Nephron progenitor cell (in vitro differentiated cells): Measurements from ENCODE around the gene CDS1.
A peak's percentile ranks its signal among the peaks of the same experiment; 100 is the strongest.
"Not testable (repeated sequence)": the region's sequence is repeated elsewhere in the genome, so short reads cannot be mapped to it uniquely, and the experiment has no call there.

ENCODE experiments used
- DNase-seq: peaks from one replicate; pipeline ENCODE4 v3.0.0; 2021
- H3K27ac Mint-ChIP-seq: 2 replicates; pipeline ENCODE4 v1.8.0; 2021; ENCODE audit warnings: mild to moderate bottlenecking, moderate library complexity, mixed read lengths
- H3K27me3 Mint-ChIP-seq: 2 replicates; pipeline ENCODE4 v1.8.0; 2021; ENCODE audit warnings: mild to moderate bottlenecking, low read depth, mixed read lengths; ENCODE audit not compliant: poor library complexity
- H3K36me3 Mint-ChIP-seq: 2 replicates; pipeline ENCODE4 v1.8.0; 2021; ENCODE audit warnings: low read depth, mixed read lengths
- H3K4me1 Mint-ChIP-seq: 2 replicates; pipeline ENCODE4 v1.8.0; 2021; ENCODE audit warnings: mixed read lengths
- H3K4me3 Mint-ChIP-seq: 2 replicates; pipeline ENCODE4 v1.8.0; 2021; ENCODE audit warnings: mild to moderate bottlenecking, moderate library complexity, mixed read lengths
- H3K9me3 Mint-ChIP-seq: 2 replicates; pipeline ENCODE4 v1.8.0; 2021; ENCODE audit warnings: mild to moderate bottlenecking, moderate library complexity, mixed read lengths
- TF ChIP-seq, protein P1 (sequence below): fragments of 200-600 bp; sonication (generic); IDR thresholded peaks from 2 replicates; pipeline ENCODE4 v1.5.0; 2021; ENCODE audit warnings: antibody characterized with exemption

Gene CDS1

DNA sequence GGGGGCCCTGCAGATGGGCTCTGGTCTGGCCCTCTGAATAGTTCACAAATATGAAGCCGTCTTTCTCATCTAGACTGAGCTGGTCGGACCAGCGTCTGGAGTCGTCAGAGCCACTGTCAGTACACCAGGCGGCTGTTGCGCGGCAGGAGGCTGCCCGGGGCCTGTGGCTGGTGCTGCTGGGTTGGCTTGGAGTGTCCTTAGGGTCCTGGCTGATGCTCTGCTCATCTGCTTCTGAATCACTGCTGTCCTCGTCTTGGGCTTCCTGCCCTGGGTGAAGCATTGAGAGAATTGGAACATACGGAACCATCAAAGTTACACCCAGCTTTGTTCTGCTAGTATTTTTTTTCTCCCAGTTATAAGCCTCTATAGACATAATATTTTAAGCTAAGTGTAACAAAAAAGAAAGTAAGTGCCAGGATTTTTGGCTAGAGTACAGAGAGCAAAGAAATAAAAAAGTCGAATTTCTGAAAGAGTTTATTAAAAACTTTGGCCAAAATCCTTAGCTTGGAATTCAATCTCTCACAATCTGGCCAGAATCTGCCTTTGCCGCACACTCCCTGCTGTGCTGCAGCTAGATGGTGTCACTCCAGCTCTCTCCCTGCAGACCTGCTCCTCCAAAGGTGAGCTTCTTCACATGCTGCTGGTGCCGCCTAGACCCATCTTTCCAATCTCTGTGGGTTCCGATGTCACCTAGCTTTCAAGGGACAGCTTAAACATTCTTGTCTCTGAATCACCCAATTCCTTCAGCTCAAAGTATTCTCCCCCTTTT lies 96.2 kb downstream of the CDS1 start:
- no peak overlapping the region for H3K4me3 Mint-ChIP-seq
- no peaks in the 10 kb centered on the region for H3K27me3 Mint-ChIP-seq
- DNase-seq = no peak
- H3K36me3 Mint-ChIP-seq = peaks cover 82% of the 10 kb centered on the region
- H3K27ac Mint-ChIP-seq = no peak overlapping the region
- TF ChIP-seq, protein P1, sequence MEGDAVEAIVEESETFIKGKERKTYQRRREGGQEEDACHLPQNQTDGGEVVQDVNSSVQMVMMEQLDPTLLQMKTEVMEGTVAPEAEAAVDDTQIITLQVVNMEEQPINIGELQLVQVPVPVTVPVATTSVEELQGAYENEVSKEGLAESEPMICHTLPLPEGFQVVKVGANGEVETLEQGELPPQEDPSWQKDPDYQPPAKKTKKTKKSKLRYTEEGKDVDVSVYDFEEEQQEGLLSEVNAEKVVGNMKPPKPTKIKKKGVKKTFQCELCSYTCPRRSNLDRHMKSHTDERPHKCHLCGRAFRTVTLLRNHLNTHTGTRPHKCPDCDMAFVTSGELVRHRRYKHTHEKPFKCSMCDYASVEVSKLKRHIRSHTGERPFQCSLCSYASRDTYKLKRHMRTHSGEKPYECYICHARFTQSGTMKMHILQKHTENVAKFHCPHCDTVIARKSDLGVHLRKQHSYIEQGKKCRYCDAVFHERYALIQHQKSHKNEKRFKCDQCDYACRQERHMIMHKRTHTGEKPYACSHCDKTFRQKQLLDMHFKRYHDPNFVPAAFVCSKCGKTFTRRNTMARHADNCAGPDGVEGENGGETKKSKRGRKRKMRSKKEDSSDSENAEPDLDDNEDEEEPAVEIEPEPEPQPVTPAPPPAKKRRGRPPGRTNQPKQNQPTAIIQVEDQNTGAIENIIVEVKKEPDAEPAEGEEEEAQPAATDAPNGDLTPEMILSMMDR = no peak
- H3K4me1 Mint-ChIP-seq = peaks cover 12% of the 10 kb centered on the region
- H3K9me3 Mint-ChIP-seq = no peaks in the 10 kb centered on the region

DNA sequence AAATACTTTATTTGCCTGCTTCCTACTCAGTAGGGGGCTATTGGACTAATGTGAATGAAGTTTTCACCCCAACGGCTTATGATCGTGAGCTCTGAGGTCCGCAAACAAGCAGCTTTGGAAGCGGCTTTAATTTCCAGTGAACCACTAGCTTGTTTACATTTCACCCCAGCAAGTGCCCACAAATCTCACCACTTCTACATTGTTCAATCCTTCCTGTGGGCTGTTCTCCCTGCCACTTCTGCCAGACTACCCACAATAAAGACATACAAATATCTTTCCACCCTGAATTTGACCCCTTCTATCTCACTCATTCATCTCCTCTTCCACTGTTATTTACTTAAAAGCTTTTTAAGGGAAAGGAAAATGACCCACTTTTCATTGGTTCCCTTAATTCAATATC lies 98.0 kb downstream of the CDS1 start:
- no peak for DNase-seq
- peaks cover 83% of the 10 kb centered on the region for H3K36me3 Mint-ChIP-seq
- H3K4me3 Mint-ChIP-seq = no peak overlapping the region
- H3K4me1 Mint-ChIP-seq = peaks cover 12% of the 10 kb centered on the region
- TF ChIP-seq, protein P1 = no peak
- H3K9me3 Mint-ChIP-seq = no peaks in the 10 kb centered on the region
- no peak overlapping the region for H3K27ac Mint-ChIP-seq
- no peaks in the 10 kb centered on the region for H3K27me3 Mint-ChIP-seq

DNA sequence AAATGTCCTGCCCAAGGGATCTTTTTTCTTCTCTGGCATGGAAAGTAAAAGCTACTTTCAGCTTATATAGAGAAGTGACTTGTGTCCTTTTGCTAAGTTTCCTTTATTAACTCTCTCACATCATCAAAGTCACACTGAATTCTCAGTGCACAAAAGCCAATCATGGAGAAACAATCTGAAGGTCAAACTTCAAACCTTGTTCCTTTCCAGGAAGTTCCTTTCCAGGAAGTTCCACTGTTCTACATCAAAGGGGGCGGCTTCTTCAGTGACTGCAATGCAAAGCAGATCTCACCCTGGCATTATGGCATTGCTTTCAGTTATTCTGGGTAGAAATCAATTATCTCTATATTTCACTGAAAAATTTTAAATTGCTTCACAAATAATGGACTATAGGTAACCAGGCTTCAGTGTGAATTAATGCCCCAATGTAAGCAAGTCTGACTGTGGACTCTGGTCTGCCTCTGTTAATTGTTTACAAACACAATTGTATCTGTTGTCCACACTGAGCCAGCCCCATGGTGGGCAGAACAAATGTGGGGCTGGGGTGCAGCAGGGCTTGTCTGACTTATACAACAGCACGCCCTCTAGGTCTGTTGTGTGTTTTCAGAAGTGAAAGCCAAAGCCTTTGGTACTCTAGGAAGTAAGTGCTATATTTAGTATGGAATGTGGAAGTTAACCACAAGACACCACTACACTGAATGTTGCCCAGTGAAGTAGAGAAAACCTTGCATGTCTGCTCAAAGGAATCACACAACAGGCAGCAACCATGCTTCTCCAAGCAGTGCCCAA lies 98.8 kb downstream of the CDS1 start:
- Mint-ChIP-seq H3K27ac (peak overlapping the region; percentile 32), H3K4me3 (no peak overlapping the region), H3K4me1 (peaks cover 12% of the 10 kb centered on the region), H3K27me3 (no peaks in the 10 kb centered on the region), H3K36me3 (peaks cover 83% of the 10 kb centered on the region), H3K9me3 (no peaks in the 10 kb centered on the region)
- TF ChIP-seq, protein P1 = no peak
- DNase-seq = no peak

DNA sequence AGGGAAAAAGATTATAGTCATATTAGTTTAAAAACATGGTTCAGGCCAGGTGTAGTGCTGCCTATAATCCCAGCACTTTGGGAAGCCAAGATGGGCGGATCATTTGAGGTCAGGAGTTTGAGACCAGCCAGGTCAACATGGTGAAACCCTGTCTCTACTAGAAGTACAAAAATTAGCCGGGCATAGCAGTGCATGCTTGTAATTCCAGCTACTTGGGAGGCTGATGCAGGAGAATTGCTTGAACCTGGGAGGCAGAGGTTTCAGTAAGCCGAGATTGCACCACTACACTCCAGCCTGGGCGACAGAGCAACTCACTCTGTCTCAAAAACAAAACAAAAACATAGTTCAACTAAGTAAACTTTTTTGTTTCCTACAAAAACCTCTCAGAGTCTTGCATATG lies 99.7 kb downstream of the CDS1 start:
- H3K27ac Mint-ChIP-seq = not testable (repeated sequence)

DNA sequence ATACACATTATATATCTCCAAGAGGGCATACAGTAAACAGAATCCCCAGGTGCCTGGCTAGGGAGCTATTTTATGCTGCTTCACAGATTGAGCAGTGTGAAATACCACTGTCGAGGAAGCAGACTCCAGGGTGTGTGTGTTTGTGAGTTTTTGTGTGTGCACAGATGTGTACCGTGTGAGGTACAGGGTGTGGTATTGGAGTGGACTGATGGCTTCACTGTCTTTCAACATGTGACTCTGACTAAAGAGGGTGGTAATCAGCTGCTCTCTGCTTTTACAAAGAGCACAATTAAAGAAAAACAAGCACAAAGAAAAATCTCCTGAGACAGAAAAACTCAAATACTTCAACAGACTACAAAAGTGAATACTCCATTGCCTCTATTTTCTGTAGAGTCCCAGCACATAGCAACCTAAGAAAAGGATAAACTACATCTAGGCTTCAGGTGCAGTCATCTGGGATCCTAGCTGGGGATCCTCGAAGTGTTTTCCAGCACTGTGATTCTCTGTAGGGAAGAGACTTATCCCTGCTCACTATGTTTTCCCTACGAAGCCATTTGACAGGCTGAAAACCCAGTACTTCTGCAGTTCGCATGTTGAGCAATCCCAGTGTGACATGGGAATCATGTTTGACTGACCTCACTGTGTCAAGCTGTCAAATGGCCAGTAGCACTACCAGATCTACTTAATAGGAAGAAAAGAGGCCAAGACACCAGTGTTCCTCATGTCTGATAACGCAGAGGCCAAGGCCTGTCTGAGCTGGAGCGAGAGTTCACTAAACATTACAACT lies 100.3 kb downstream of the CDS1 start:
- peak overlapping the region; percentile 77 for H3K27ac Mint-ChIP-seq
- peaks cover 83% of the 10 kb centered on the region for H3K36me3 Mint-ChIP-seq
- H3K27me3 Mint-ChIP-seq = no peaks in the 10 kb centered on the region
- H3K9me3 Mint-ChIP-seq = no peaks in the 10 kb centered on the region
- no peak for DNase-seq
- H3K4me1 Mint-ChIP-seq = peaks cover 6% of the 10 kb centered on the region
- TF ChIP-seq, protein P1 = no peak
- H3K4me3 Mint-ChIP-seq = no peak overlapping the region

More for the DNA sequence above, 99.7 kb downstream of the CDS1 start:
- not testable (repeated sequence) for DNase-seq, H3K9me3 Mint-ChIP-seq, H3K4me3 Mint-ChIP-seq, H3K4me1 Mint-ChIP-seq, H3K27me3 Mint-ChIP-seq
- H3K36me3 Mint-ChIP-seq = peaks cover 83% of the 10 kb centered on the region

DNA sequence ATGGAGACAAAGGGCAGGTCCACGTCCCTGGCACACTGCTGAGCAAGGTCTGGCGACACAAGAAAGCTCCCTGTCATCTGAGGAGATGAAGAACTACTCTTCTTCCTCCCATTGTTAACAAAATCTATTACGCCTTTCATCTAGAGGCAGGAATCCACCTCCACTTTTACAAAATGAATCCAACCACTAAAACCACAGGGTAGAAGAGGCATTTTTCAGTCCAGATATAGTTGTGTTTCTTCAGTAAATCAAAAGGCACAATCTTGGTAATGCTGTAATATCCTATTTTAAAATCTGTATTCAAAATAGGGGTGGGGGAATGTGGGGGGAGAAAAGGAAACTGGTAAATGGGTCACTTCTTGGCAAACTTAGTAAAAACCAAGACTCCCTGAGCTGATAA lies 101.4 kb downstream of the CDS1 start:
- Mint-ChIP-seq H3K9me3 (no peaks in the 10 kb centered on the region), H3K4me1 (peaks cover 6% of the 10 kb centered on the region), H3K27me3 (no peaks in the 10 kb centered on the region), H3K36me3 (peaks cover 82% of the 10 kb centered on the region), H3K4me3 (no peak overlapping the region), H3K27ac (peak overlapping the region; percentile 55)
- DNase-seq = no peak
- TF ChIP-seq, protein P1 = no peak
